Testis (tissue), 3 donors: ENCODE measurements around the gene OR2G2. TPM values are rescaled to one million over a fixed set of nuclear protein-coding genes. Genes with fewer than 3 reads are reported as not detected.

Experiments
- DNase-seq: peaks from one replicate; pipeline ENCODE4 v3.0.0-alpha.2; 2019
- H3K27ac ChIP-seq, 2 donors: fragments of 200-600 bp; sonication (generic); one replicate each; pipeline ENCODE4 v1.5.1; 2019
- H3K27me3 ChIP-seq: fragments of 200-600 bp; sonication (generic); one replicate; pipeline ENCODE4 v1.5.1; 2019
- H3K36me3 ChIP-seq: fragments of 200-600 bp; sonication (generic); one replicate; pipeline ENCODE4 v1.5.1; 2017; ENCODE audit warnings: low read depth; ENCODE audit errors: missing control alignments
- H3K4me1 ChIP-seq: fragments of 200-600 bp; sonication (generic); one replicate; pipeline ENCODE4 v1.5.1; 2019
- H3K4me3 ChIP-seq, 2 donors: fragments of 200-600 bp; sonication (generic); one replicate each; pipeline ENCODE4 v1.5.1; 2017 to 2019
- H3K9me3 ChIP-seq: fragments of 200-600 bp; sonication (generic); one replicate; pipeline ENCODE4 v1.5.1; 2017
- CTCF ChIP-seq, 3 experiments: fragments of 450-650 bp in 2 of 3; fragments of 200-600 bp in 1 of 3; sonication (generic) in 1 of 3; IDR thresholded peaks; one replicate each; pipeline ENCODE4 v1.5.1; 2016 to 2019; ENCODE audit warnings: antibody characterized with exemption in 3 of 3, mild to moderate bottlenecking in 2 of 3, moderate library complexity in 1 of 3
- POLR2A ChIP-seq: fragments of 450-650 bp; IDR thresholded peaks from one replicate; pipeline ENCODE4 v1.6.1; 2017; ENCODE audit warnings: antibody characterized with exemption, mild to moderate bottlenecking, moderate library complexity
- WGBS, 2 donors: methylation state at CpG; one replicate each; pipeline ENCODE4 v1.1.5; 2018; 5-methylcytosine and 5-hydroxymethylcytosine counted together
- intact Hi-C: fragments of 100-400 bp; cut with DNase I; formaldehyde crosslinking; loops from one replicate; pipeline ENCODE4 v1.15.1; 2023; ENCODE audit warnings: low total_unique reads
- polyA plus RNA-seq: library from polyadenylated mRNA; stranded (reverse); fragments of 350-450 nt; fragmentation: Illumina TruSeq; extraction: RNeasy Lipid Tissue Mini Kit (QIAGEN cat#74804); gene quantifications from one replicate; pipeline ENCODE4 v1.2.3, GENCODE V29; 2014; ENCODE audit warnings: low read depth, low replicate concordance; ENCODE audit not compliant: insufficient read depth
- total RNA-seq, 2 donors: library from RNA; depleted of rRNA; stranded (reverse); fragments of >200 nt; gene quantifications; one replicate each; pipeline ENCODE4 v1.2.3, GENCODE V29; 2016

Gene OR2G2
- total and polyA plus RNA-seq, 3 donors from 2014 or later = 0.39 TPM; not detected in 2

GRCh38 chr1:247548092-247548491, 40.1 kb upstream of the OR2G2 start:
- DNase-seq = no peak
- intact Hi-C loops = no loop called here
- Histone ChIP-seq H3K27me3 (no peaks in the 10 kb centered on the region), H3K36me3 (no peaks in the 10 kb centered on the region), H3K9me3 (no peaks in the 10 kb centered on the region), H3K27ac (no peak overlapping the region), H3K4me1 (no peaks in the 10 kb centered on the region), H3K4me3 (no peak overlapping the region)
- TF ChIP-seq POLR2A = no peak
- TF ChIP-seq CTCF (IDR thresholded peaks at IDR 0.05) = no peak
- WGBS, 2 donors = 59 to 68% methylated on average over 5 of the region's 5 CpGs

- TF ChIP-seq CTCF (IDR thresholded peaks at IDR 0.05) (no peak), POLR2A (no peak)
- intact Hi-C loops = no loop called here
- no peaks in the 10 kb centered on the region for H3K4me1 ChIP-seq
- H3K4me3 ChIP-seq = no peak within 1 kb of the TSS
- DNase-seq = no peak
- no peaks in the 10 kb centered on the region for H3K27me3 ChIP-seq
- H3K36me3 ChIP-seq = no peaks in the 10 kb centered on the region
- 89 to 91% methylated on average over 13 of the region's 13 CpGs for WGBS, 2 donors
- no peaks in the 10 kb centered on the region for H3K9me3 ChIP-seq
- no peak within 1 kb of the TSS for H3K27ac ChIP-seq
These were observed 39.4 kb upstream of the OR2G2 start, which contains the start of gene GCSAML for GRCh38 chr1:247548769-247549182. Gene GCSAML (plus strand): TSS chr1:247549134. CDS start chr1:247549192, 58 bp downstream.

GRCh38 chr1:247551721-247552120, 36.4 kb upstream of the OR2G2 start:
- no peak overlapping the region for H3K27ac ChIP-seq
- TF ChIP-seq CTCF (IDR thresholded peaks at IDR 0.05) (no peak), POLR2A (no peak)
- H3K9me3 ChIP-seq = no peaks in the 10 kb centered on the region
- H3K36me3 ChIP-seq = no peaks in the 10 kb centered on the region
- intact Hi-C loops = no loop called here
- H3K4me1 ChIP-seq = no peaks in the 10 kb centered on the region
- no peak overlapping the region for H3K4me3 ChIP-seq
- WGBS, 2 donors = 44 to 56% methylated on average over 1 of the region's 1 CpG
- no peaks in the 10 kb centered on the region for H3K27me3 ChIP-seq
- no peak for DNase-seq

- WGBS, 2 donors = 58 to 77% methylated on average over 2 of the region's 2 CpGs
- H3K36me3 ChIP-seq = no peaks in the 10 kb centered on the region
- intact Hi-C loops = no loop called here
- no peak for TF ChIP-seq CTCF (IDR thresholded peaks at IDR 0.05)
- no peak for TF ChIP-seq POLR2A
- H3K27me3 ChIP-seq = no peaks in the 10 kb centered on the region
- DNase-seq = no peak
- no peak overlapping the region for H3K4me3 ChIP-seq
- H3K27ac ChIP-seq = no peak overlapping the region
- no peaks in the 10 kb centered on the region for H3K9me3 ChIP-seq
- no peaks in the 10 kb centered on the region for H3K4me1 ChIP-seq
These were observed 35.9 kb upstream of the OR2G2 start for GRCh38 chr1:247552231-247552630.

- intact Hi-C loops = no loop called here
- H3K27me3 ChIP-seq = no peaks in the 10 kb centered on the region
- 77 to 80% methylated on average over 2 of the region's 2 CpGs for WGBS, 2 donors
These were observed 30.1 kb upstream of the OR2G2 start for GRCh38 chr1:247557926-247558674.

More at GRCh38 chr1:247557926-247558674, 30.1 kb upstream of the OR2G2 start:
- no peak overlapping the region for H3K27ac ChIP-seq
- H3K9me3 ChIP-seq = no peaks in the 10 kb centered on the region
- no peak overlapping the region for H3K4me3 ChIP-seq
- no peaks in the 10 kb centered on the region for H3K36me3 ChIP-seq
- H3K4me1 ChIP-seq = no peaks in the 10 kb centered on the region
- DNase-seq = no peak
- no peak for TF ChIP-seq CTCF (IDR thresholded peaks at IDR 0.05)
- no peak for TF ChIP-seq POLR2A
